ENCODE data around the gene VENTX.
A peak's percentile ranks its signal among the peaks of the same experiment; 100 is the strongest.

Gene VENTX

DNA sequence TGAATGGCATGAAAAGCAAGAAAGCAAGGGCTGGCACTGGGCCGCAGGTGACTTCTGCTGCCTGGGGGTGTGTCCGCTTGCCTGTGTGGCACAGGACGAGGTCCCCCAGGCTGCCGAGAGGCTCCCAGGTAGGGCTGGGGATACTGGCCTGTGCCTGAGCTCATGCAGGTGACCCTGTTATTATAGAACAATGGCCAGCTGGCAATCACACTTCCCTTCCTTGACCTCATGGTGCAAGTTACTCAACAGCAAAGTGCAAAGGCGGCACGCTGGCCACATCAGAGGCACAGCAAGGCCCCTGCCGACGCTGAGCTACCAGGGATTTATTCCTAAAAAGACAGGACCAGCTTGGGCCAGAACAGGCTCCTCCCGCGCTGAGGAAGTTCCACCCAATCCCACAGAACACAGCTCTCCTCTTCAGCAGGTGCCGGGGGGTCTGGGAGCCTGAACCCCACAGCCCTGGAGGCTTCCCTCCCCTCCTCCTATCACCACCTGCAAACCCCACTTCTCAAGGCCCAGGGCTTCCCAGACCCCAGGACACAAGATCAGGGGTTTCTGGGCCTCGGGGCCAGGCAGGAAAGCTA, 40.4 kb downstream of the VENTX start:
- Histone ChIP-seq H3K4me1 (ENCODE audit: insufficient read depth, low read length, poor library complexity, severe bottlenecking) (peaks cover 55% of the 10 kb centered on the region), H4K20me1 (ENCODE audit: insufficient read depth, low read length, poor library complexity, severe bottlenecking) (no peaks in the 10 kb centered on the region), H3K4me2 (ENCODE audit: low read depth, low read length, poor library complexity, severe bottlenecking) (peak overlapping the region; percentile 92), H2AFZ (ENCODE audit: low read length) (no peak overlapping the region), H3K36me3 (ENCODE audit: insufficient read depth, low read length) (peaks cover 15% of the 10 kb centered on the region; the same call in 1 of the 2 replicates), H3K4me3 (ENCODE audit: low read length, poor library complexity, severe bottlenecking) (peak overlapping the region; percentile 66), H3K9me3 (ENCODE audit: insufficient read depth, low read depth, low read length) (no peaks in the 10 kb centered on the region), H3K79me2 (ENCODE audit: insufficient read depth, low read length) (no peaks in the 10 kb centered on the region), H3F3A (ENCODE audit: low read depth) (no peaks in the 10 kb centered on the region), H3K9ac (ENCODE audit: low read depth, low read length, poor library complexity, severe bottlenecking) (peak overlapping the region; percentile 78), H3K27me3 (ENCODE audit: insufficient read depth, low read length, poor library complexity, severe bottlenecking) (no peaks in the 10 kb centered on the region), H3K9me2 (replicated peaks; ENCODE audit: low read depth, low read length) (no peaks in the 10 kb centered on the region)
- TF ChIP-seq EZH2phosphoT487 (IDR thresholded peaks at IDR 0.05; ENCODE audit: borderline replicate concordance) = no peak
- TF ChIP-seq, protein P1, sequence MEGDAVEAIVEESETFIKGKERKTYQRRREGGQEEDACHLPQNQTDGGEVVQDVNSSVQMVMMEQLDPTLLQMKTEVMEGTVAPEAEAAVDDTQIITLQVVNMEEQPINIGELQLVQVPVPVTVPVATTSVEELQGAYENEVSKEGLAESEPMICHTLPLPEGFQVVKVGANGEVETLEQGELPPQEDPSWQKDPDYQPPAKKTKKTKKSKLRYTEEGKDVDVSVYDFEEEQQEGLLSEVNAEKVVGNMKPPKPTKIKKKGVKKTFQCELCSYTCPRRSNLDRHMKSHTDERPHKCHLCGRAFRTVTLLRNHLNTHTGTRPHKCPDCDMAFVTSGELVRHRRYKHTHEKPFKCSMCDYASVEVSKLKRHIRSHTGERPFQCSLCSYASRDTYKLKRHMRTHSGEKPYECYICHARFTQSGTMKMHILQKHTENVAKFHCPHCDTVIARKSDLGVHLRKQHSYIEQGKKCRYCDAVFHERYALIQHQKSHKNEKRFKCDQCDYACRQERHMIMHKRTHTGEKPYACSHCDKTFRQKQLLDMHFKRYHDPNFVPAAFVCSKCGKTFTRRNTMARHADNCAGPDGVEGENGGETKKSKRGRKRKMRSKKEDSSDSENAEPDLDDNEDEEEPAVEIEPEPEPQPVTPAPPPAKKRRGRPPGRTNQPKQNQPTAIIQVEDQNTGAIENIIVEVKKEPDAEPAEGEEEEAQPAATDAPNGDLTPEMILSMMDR (conservative IDR thresholded peaks at IDR 0.05; ENCODE audit: low read length) = no peak

DNA sequence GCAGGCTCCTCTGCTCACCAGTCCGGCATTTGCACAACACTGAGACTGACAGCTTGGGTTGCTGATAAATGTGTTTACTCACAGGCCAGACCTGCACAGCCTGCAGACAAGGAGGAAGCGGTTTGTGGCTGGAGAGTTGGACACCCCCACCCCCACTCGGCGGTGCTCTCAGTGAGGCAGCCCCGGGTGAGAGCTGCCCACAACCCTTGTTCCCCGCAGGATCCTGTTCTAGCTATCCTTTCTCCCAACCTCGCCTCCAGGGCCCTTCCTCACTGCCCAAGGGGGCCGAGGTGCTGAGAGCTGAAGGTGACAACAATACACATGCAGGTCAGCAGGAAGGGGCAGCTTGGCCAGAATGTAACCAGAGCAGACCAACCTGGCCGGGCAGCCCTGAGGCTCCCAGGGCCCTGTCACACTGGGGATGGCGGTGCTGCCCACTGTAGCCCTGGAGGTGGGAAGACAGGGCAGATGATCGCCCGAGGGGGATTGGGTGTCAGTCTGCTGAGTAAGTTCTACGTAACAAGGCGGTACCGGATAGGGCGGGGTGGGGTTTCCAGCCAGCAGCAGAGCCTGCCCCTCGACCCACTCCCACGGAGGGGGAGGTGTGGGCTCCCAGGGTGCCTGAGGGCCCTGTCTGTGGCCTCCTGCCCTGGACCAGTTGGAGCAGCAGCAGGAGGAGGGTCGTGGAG, 41.1 kb downstream of the VENTX start:
- Histone ChIP-seq H2AFZ (ENCODE audit: low read length) (no peak overlapping the region), H3K79me2 (ENCODE audit: insufficient read depth, low read length) (no peaks in the 10 kb centered on the region), H3K27me3 (ENCODE audit: insufficient read depth, low read length, poor library complexity, severe bottlenecking) (no peaks in the 10 kb centered on the region), H3K9me3 (ENCODE audit: insufficient read depth, low read depth, low read length) (no peaks in the 10 kb centered on the region), H3K9me2 (replicated peaks; ENCODE audit: low read depth, low read length) (no peaks in the 10 kb centered on the region), H4K20me1 (ENCODE audit: insufficient read depth, low read length, poor library complexity, severe bottlenecking) (no peaks in the 10 kb centered on the region), H3K4me1 (ENCODE audit: insufficient read depth, low read length, poor library complexity, severe bottlenecking) (peaks cover 55% of the 10 kb centered on the region), H3K9ac (ENCODE audit: low read depth, low read length, poor library complexity, severe bottlenecking) (peak overlapping the region; percentile 78), H3F3A (ENCODE audit: low read depth) (no peaks in the 10 kb centered on the region), H3K36me3 (ENCODE audit: insufficient read depth, low read length) (peaks cover 22% of the 10 kb centered on the region; the same call in 1 of the 2 replicates), H3K4me2 (ENCODE audit: low read depth, low read length, poor library complexity, severe bottlenecking) (peak overlapping the region; percentile 92), H3K4me3 (ENCODE audit: low read length, poor library complexity, severe bottlenecking) (peak overlapping the region; percentile 66)
- TF ChIP-seq, protein P1 (conservative IDR thresholded peaks at IDR 0.05; ENCODE audit: low read length) = no peak
- TF ChIP-seq EZH2phosphoT487 (IDR thresholded peaks at IDR 0.05; ENCODE audit: borderline replicate concordance) = no peak

DNA sequence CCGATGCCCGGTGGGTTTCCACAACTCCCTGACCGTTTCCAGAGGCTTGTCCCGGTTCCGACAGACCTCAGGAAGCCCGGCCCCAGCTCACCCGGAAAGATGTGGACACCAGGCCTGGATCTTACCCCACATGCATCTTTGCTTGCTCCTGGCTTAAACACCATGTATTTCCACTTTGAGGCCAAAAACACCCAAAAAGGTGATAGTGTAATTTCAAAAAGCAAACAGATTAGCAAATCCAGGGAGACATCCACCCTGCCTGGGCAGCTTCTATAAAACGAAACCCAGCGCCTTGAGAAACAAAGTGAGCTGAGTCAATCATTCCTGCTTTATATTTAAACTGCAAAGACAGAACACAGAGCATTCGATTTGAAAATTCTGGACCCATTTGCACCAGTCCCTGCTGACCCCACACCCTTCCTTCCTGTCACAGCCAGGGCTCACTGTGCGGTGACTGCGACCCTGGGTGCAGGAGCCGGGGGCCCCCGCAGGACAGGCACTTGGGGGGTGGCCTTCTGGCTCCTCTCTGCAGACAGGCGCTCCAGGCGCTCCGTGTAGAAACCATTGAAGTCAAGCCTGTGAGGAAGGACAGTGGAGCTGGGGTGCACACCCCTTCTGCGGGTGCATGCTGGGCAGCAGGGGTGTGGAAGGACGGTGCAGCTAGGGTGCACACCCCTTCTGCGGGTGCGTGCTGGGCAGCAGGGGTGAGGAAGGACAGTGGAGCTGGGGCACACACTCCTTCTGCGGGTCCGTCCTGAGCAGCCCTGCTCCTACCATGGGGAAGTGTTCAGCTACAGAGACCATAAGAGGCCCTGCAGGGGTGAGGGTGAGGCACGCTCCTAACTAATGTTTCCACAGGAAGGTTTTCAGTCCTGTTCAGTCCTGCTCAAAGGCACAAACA, 41.9 kb downstream of the VENTX start:
- Histone ChIP-seq H3K9me3 (ENCODE audit: insufficient read depth, low read depth, low read length) (no peaks in the 10 kb centered on the region), H3K36me3 (ENCODE audit: insufficient read depth, low read length) (peaks cover 30% of the 10 kb centered on the region; the same call in 1 of the 2 replicates), H3K9me2 (replicated peaks; ENCODE audit: low read depth, low read length) (no peaks in the 10 kb centered on the region), H3F3A (ENCODE audit: low read depth) (no peaks in the 10 kb centered on the region), H2AFZ (ENCODE audit: low read length) (no peak overlapping the region), H3K27me3 (ENCODE audit: insufficient read depth, low read length, poor library complexity, severe bottlenecking) (no peaks in the 10 kb centered on the region), H3K4me3 (ENCODE audit: low read length, poor library complexity, severe bottlenecking) (no peak overlapping the region), H3K9ac (ENCODE audit: low read depth, low read length, poor library complexity, severe bottlenecking) (peak overlapping the region; percentile 78), H3K4me1 (ENCODE audit: insufficient read depth, low read length, poor library complexity, severe bottlenecking) (peaks cover 53% of the 10 kb centered on the region), H3K79me2 (ENCODE audit: insufficient read depth, low read length) (no peaks in the 10 kb centered on the region), H3K4me2 (ENCODE audit: low read depth, low read length, poor library complexity, severe bottlenecking) (peak overlapping the region; percentile 92), H4K20me1 (ENCODE audit: insufficient read depth, low read length, poor library complexity, severe bottlenecking) (no peaks in the 10 kb centered on the region)
- TF ChIP-seq EZH2phosphoT487 (IDR thresholded peaks at IDR 0.05; ENCODE audit: borderline replicate concordance) = no peak
- TF ChIP-seq, protein P1 (conservative IDR thresholded peaks at IDR 0.05; ENCODE audit: low read length) = no peak

All from Loucy (cell line).